ENCODE data around the gene TM9SF3.

GRCh38 chr10:96538683-96539082 is 48.1 kb downstream of the TM9SF3 start:
- TF ChIP-seq EP300 (IDR thresholded peaks at IDR 0.05), result no peak
- TF ChIP-seq CTCF (IDR thresholded peaks at IDR 0.05), result no peak
